Stomach (tissue), 4 donors: ENCODE data around the gene ASMT.

Source experiments
- POLR2AphosphoS5 ChIP-seq, 3 donors: sonication (generic); formaldehyde crosslinking; IDR thresholded peaks; one replicate each; pipeline ENCODE4 v1.6.1; 2016; ENCODE audit warnings: antibody characterized with exemption in 3 of 3
- TF ChIP-seq, protein P1 (sequence below), 7 experiments: fragments of 450-650 bp in 4 of 7; fragments of 200-600 bp in 3 of 7; sonication (generic) in 3 of 7; IDR thresholded peaks; one replicate each; pipeline ENCODE4 v1.5.1; 2016 to 2019; ENCODE audit warnings: antibody characterized with exemption in 7 of 7, control low read depth in 2 of 7, mild to moderate bottlenecking in 1 of 7

DNA sequence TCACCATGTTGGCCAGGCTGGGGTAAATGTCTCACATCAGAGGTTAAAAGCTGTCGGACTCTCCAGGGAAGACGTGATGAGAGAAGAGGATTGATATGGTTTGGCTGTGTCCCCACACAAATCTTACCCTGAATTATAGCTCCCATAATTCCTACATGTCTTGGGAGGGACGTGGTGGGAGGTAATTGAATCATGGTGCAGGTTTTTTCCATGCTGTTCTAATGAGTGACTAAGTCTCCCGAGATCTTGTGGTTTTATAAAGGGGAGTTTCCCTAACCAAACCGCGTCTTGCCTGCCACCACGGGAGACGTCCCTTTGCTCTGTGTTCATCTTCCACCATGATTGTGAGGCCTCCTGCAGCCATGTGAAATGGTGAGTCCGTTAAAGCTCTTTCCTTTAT, 64.4 kb downstream of the ASMT start:
- no peak for TF ChIP-seq POLR2AphosphoS5 (IDR thresholded peaks at IDR 0.05)
- TF ChIP-seq, protein P1, sequence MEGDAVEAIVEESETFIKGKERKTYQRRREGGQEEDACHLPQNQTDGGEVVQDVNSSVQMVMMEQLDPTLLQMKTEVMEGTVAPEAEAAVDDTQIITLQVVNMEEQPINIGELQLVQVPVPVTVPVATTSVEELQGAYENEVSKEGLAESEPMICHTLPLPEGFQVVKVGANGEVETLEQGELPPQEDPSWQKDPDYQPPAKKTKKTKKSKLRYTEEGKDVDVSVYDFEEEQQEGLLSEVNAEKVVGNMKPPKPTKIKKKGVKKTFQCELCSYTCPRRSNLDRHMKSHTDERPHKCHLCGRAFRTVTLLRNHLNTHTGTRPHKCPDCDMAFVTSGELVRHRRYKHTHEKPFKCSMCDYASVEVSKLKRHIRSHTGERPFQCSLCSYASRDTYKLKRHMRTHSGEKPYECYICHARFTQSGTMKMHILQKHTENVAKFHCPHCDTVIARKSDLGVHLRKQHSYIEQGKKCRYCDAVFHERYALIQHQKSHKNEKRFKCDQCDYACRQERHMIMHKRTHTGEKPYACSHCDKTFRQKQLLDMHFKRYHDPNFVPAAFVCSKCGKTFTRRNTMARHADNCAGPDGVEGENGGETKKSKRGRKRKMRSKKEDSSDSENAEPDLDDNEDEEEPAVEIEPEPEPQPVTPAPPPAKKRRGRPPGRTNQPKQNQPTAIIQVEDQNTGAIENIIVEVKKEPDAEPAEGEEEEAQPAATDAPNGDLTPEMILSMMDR (IDR thresholded peaks at IDR 0.05): no peak
